ENCODE results near the gene ETV5.

- no peak for TF ChIP-seq CTCF (conservative IDR thresholded peaks at IDR 0.05; ENCODE audit: low read depth, low read length)
- no peak for TF ChIP-seq POLR2A (IDR thresholded peaks at IDR 0.05; ENCODE audit: low read depth, low read length)
- no peak for TF ChIP-seq USF2 (IDR thresholded peaks at IDR 0.05; ENCODE audit: low read depth, low read length)
- no peak for TF ChIP-seq BHLHE40 (IDR thresholded peaks at IDR 0.05; ENCODE audit: low read depth, low read length)
- TF ChIP-seq CEBPB (IDR thresholded peaks at IDR 0.05; ENCODE audit: low read depth, low read length): no peak
- TF ChIP-seq MXI1 (IDR thresholded peaks at IDR 0.05; ENCODE audit: borderline replicate concordance, low read depth, low read length): no peak
- TF ChIP-seq RAD21 (IDR thresholded peaks at IDR 0.05; ENCODE audit: low read length): no peak
- TF ChIP-seq RCOR1 (IDR thresholded peaks at IDR 0.05; ENCODE audit: insufficient replicate concordance, low read length): no peak
- TF ChIP-seq FOS (IDR thresholded peaks at IDR 0.05; ENCODE audit: low read depth, low read length): no peak
- no peak for TF ChIP-seq NFE2L2 (IDR thresholded peaks at IDR 0.05; ENCODE audit: low read depth, low read length)
Measured at GRCh38 chr3:186096290-186096689, 12.6 kb downstream of the ETV5 start.

All from IMR-90 (cell line).